ENCODE results near the gene NUDT17. TPM values are rescaled to one million over a fixed set of nuclear protein-coding genes. Genes with fewer than 3 reads are reported as not detected.
"Not testable (repeated sequence)": the region's sequence is repeated elsewhere in the genome, so short reads cannot be mapped to it uniquely, and the experiment has no call there.

NUDT17 gene
- total RNA-seq, 1 donor from 2014 or later = not detected

DNA sequence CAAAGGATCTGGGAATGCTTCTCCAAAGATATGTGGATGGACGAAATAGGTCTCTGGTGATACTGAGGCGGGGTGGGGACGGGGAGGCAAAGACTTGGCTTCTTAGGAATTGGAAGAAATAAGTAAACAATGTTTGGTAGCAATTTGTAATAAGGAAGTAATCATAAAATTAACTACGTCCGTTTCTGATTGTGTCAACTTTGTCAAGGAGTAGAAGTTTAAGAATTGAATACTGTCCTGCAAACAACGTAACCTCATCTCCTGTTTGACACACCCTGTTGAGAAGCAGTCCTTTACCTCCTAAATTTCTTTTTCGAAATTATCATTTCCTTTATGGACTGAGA lies 21.0 kb upstream of the NUDT17 start:
- no peaks in the 10 kb centered on the region for H3K27me3 ChIP-seq
- H3K27ac ChIP-seq = peak overlapping the region; percentile 95 to 96
- peak overlapping the region; percentile 84 to 89 for H3K4me3 ChIP-seq
- H3K4me1 ChIP-seq = peaks cover 0 to 17% of the 10 kb centered on the region in 2 donors
- TF ChIP-seq, protein P1, sequence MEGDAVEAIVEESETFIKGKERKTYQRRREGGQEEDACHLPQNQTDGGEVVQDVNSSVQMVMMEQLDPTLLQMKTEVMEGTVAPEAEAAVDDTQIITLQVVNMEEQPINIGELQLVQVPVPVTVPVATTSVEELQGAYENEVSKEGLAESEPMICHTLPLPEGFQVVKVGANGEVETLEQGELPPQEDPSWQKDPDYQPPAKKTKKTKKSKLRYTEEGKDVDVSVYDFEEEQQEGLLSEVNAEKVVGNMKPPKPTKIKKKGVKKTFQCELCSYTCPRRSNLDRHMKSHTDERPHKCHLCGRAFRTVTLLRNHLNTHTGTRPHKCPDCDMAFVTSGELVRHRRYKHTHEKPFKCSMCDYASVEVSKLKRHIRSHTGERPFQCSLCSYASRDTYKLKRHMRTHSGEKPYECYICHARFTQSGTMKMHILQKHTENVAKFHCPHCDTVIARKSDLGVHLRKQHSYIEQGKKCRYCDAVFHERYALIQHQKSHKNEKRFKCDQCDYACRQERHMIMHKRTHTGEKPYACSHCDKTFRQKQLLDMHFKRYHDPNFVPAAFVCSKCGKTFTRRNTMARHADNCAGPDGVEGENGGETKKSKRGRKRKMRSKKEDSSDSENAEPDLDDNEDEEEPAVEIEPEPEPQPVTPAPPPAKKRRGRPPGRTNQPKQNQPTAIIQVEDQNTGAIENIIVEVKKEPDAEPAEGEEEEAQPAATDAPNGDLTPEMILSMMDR (IDR thresholded peaks at IDR 0.05) = no peak
- H3K36me3 ChIP-seq = peaks cover 30 to 35% of the 10 kb centered on the region in 2 donors
- intact Hi-C loops (cut with DNase I) = loop anchor here (5.0 kb wide), 1 partner anchor 42 kb away; no protein-coding TSS in a partner anchor
- DNase-seq (ENCODE audit: low spot score in 2 of 2) = no peak
- no peaks in the 10 kb centered on the region for H3K9me3 ChIP-seq

- H3K27me3 ChIP-seq = no peaks in the 10 kb centered on the region
- no peaks in the 10 kb centered on the region for H3K9me3 ChIP-seq
- DNase-seq (ENCODE audit: low spot score in 2 of 2) = no peak
- H3K4me3 ChIP-seq = no peak overlapping the region
- intact Hi-C loops (cut with DNase I) = no loop called here
- no peak overlapping the region for H3K27ac ChIP-seq
- TF ChIP-seq, protein P1 (IDR thresholded peaks at IDR 0.05) = no peak
- peaks cover 0 to 17% of the 10 kb centered on the region in 2 donors for H3K4me1 ChIP-seq
- peaks cover 46 to 51% of the 10 kb centered on the region in 2 donors for H3K36me3 ChIP-seq
Observed at GRCh38 chr1:145826030-145826429, 19.4 kb upstream of the NUDT17 start.

GRCh38 chr1:145827966-145828365 lies 17.5 kb upstream of the NUDT17 start:
- TF ChIP-seq, protein P1 (IDR thresholded peaks at IDR 0.05) = no peak
- DNase-seq (ENCODE audit: low spot score in 2 of 2) = no peak
- Histone ChIP-seq H3K27me3 (no peaks in the 10 kb centered on the region), H3K36me3 (peaks cover 64 to 70% of the 10 kb centered on the region in 2 donors), H3K4me3 (no peak overlapping the region), H3K9me3 (no peaks in the 10 kb centered on the region), H3K27ac (no peak overlapping the region), H3K4me1 (peaks cover 0 to 14% of the 10 kb centered on the region in 2 donors)
- intact Hi-C loops (cut with DNase I) = no loop called here

- no peak overlapping the region for H3K27ac ChIP-seq
- TF ChIP-seq, protein P1 (IDR thresholded peaks at IDR 0.05) = no peak
- H3K9me3 ChIP-seq = no peaks in the 10 kb centered on the region
- peaks cover 0 to 14% of the 10 kb centered on the region in 2 donors for H3K4me1 ChIP-seq
- H3K4me3 ChIP-seq = no peak overlapping the region
- intact Hi-C loops (cut with DNase I) = no loop called here
- no peak for DNase-seq (ENCODE audit: low spot score in 2 of 2)
- no peaks in the 10 kb centered on the region for H3K27me3 ChIP-seq
- peaks cover 69 to 76% of the 10 kb centered on the region in 2 donors for H3K36me3 ChIP-seq
Observed at GRCh38 chr1:145828367-145829026, 16.9 kb upstream of the NUDT17 start.

DNA sequence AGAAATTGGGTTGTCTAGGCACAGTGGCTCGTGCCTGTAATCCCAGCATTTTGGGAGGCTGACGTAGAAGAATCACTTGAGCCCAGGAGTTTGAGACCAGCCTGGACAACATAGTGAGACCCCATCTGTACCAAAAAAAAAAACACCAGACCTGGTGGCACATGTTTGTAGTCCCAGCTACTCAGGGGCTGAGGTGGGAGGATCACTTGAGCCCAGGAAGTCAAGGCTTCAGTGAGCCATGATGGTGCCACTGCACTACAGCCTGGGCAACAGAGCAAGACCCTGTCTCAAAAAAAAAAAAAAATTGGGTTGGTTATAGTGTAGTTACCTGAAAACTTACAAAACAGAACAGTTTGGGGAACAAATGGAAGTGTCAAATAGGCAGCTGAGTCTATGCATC lies 14.6 kb upstream of the NUDT17 start:
- H3K36me3 ChIP-seq = peaks cover 91 to 97% of the 10 kb centered on the region in 2 donors
- not testable (repeated sequence) for H3K27me3 ChIP-seq

DNA sequence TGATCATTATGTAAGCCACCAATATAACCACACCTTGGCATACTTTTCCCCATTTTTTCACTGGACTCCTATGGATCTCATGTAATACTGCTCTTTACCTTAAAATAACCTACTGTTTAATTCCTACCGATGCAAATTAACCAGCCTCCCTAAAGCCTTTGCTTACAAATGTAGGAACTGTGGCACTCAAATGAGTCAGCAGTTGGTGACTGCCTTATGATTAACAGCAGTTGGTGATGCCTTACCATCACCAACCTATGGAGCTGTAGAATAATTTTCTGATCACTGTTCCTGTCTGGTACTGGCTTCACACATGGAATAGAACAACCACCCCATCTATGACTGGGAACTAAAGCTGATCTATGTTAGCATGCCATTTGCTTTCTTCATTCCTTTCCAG lies 7.8 kb upstream of the NUDT17 start:
- Histone ChIP-seq H3K9me3 (no peaks in the 10 kb centered on the region), H3K27ac (no peak overlapping the region), H3K4me1 (no peaks in the 10 kb centered on the region), H3K36me3 (peaks cover 88 to 97% of the 10 kb centered on the region in 2 donors), H3K27me3 (no peaks in the 10 kb centered on the region), H3K4me3 (no peak overlapping the region)
- intact Hi-C loops (cut with DNase I) = no loop called here
- TF ChIP-seq, protein P1 (IDR thresholded peaks at IDR 0.05) = no peak
- no peak for DNase-seq (ENCODE audit: low spot score in 2 of 2)

More for the DNA sequence above, 14.6 kb upstream of the NUDT17 start:
- DNase-seq (ENCODE audit: low spot score in 2 of 2); H3K4me1 ChIP-seq; H3K27ac ChIP-seq; H3K4me3 ChIP-seq; intact Hi-C loops (cut with DNase I); H3K9me3 ChIP-seq: not testable (repeated sequence)
